CD4-positive, alpha-beta T cell treated with Interleukin-4 for 4 hours (primary cell): ENCODE measurements around the gene GPR68.

Source experiments
- DNase-seq: peaks from one replicate; pipeline ENCODE4 v3.0.0-alpha.2; 2020

The GPR68 gene, protein sequence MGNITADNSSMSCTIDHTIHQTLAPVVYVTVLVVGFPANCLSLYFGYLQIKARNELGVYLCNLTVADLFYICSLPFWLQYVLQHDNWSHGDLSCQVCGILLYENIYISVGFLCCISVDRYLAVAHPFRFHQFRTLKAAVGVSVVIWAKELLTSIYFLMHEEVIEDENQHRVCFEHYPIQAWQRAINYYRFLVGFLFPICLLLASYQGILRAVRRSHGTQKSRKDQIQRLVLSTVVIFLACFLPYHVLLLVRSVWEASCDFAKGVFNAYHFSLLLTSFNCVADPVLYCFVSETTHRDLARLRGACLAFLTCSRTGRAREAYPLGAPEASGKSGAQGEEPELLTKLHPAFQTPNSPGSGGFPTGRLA

GRCh38 chr14:91244501-91244901 is at the start of gene GPR68:
Gene GPR68 (minus strand): TSS chr14:91244704. CDS start chr14:91235050, 9,654 bp downstream.
- peak; percentile 30 for DNase-seq

GRCh38 chr14:91294153-91294552 is 49.6 kb upstream of the GPR68 start:
- no peak for DNase-seq

- no peak for DNase-seq
Measured at GRCh38 chr14:91293281-91293680, 48.8 kb upstream of the GPR68 start.

GRCh38 chr14:91292491-91292890 is 48.0 kb upstream of the GPR68 start:
- DNase-seq, result no peak

GRCh38 chr14:91291786-91292405 is 47.4 kb upstream of the GPR68 start:
- no peak for DNase-seq

GRCh38 chr14:91290986-91291385 is 46.5 kb upstream of the GPR68 start:
- DNase-seq, result no peak

- DNase-seq, result no peak
Measured at GRCh38 chr14:91289464-91289863, 45.0 kb upstream of the GPR68 start.

DNA sequence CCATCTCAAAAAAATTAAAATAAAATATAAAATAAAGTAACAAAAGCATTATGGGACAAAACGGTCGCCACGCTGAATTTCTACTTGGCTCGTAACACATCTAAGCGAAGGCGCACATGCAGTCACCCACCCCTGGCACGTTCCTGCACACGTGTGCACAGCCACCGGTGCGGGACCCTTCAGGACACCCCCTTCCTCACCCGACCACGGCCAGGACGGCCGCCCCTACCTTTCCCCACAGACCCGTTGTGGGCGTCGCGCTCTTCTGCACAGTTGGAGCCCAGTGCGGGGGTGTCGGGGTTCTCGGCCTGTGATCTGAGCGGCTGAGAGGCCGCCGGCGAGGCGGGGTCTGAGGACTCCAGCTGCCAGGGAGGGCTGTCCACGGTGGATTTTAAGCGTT is 44.4 kb upstream of the GPR68 start:
- no peak for DNase-seq

DNA sequence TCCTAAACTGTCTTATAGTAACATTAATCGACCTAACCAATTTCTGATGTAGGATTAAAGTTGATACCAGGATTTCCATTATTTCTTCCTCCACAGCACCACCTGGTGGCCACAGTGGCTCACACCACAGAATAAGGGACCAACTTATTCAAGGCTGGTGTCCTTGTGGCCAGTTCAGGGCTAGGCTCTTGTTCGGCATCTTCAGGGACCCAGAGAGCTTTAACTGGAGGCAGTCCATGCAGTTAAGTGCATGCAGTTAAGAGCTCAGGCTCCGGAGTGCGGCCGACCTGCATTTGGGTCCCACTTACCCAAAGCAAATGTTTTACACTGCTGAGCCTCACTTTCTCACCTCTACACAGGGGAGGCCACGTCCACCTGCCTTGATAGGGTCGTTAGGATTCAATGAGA is 42.0 kb upstream of the GPR68 start:
- peak; percentile 80 for DNase-seq

- no peak for DNase-seq
Measured at GRCh38 chr14:91284791-91285548, 40.5 kb upstream of the GPR68 start.

DNA sequence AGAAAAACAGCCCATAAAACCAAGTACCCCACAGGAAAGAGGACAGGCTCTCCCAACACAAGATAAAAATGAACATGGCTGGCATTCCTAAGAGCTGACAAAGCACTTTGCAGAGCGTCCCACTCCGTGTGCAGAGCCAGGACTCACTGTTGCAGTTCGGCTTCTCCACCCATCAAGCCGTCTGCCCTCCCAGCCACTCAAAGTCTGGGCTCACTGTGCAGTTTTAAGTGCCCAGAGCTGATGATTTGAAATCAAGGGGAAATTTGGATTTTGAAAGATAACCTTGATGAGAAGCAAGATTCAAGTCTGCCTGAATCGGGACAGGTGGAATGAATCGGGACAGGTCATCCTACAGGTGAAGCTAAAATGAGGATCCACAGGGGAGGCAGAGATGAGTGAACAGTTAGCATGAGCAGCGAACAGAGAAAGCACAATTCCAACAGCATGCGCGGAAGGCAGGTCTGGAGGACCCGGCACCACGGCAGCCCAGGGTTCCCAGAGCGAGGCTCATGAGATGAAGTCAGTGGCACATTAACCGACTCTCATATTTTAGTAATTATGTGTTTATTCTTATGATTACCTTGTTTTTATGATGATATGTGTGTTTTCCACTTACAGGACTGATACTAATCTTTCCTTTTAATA is 39.8 kb upstream of the GPR68 start:
- no peak for DNase-seq

DNA sequence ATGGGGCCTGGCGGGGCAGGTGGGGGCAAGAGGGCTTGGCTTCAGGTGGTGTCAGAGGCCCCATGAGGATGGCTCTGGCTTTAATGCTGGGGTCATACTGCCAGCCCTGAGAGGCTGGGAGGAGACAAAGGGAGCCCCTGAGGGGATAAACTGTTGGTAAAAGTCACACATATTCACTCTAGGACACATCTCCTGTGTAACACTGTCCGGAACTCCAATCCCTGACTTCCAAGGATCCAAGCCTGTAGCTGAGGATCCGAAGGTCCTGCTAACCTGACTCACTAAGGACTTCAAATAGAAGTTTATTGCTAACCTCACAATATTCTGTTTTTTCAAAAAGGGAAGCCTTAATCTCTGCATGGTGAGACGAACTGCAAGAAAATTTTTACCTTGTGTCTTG is 39.2 kb upstream of the GPR68 start:
- DNase-seq, result no peak

GRCh38 chr14:91282954-91283645 is 38.6 kb upstream of the GPR68 start:
- no peak for DNase-seq

DNA sequence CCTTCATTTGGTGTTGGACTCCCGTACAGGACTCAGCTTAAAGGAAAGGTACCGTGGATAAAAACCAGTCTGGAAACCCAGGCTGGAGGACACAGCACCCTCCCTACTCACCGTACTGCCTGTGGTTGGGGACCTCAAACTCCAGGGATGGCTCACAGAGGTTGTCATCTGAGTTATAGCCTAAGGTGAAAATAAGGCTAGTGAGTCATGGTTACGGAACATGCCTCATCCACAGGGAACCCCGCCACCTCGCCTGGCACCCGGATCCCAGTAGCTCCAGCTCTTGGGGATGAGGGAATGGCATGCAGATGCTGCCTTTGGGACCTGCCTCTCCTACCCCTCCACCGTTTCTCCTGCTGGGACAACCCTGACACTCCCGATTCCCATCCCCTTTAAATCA is 36.8 kb upstream of the GPR68 start:
- DNase-seq, result no peak

- no peak for DNase-seq
Measured at GRCh38 chr14:91280129-91280528, 35.6 kb upstream of the GPR68 start.

DNA sequence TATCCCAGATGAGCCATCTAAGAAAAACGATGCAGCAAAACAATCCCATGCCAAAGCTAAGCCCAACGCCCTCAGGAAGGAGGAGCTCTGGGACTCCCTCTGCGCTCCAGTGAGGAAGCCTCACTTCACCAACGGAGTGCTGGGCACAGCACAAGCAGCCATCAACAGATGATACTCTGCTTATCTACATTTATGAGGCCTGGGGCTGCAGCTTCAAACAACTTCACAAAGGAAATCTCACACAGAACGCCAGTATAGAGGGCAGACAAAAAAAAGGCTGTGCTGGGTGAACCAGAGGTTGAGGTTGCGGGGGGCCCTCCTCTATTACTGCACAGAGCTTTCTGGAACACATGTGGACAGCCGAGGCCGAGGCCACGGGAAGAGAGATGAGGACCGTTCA is 34.9 kb upstream of the GPR68 start:
- no peak for DNase-seq

DNA sequence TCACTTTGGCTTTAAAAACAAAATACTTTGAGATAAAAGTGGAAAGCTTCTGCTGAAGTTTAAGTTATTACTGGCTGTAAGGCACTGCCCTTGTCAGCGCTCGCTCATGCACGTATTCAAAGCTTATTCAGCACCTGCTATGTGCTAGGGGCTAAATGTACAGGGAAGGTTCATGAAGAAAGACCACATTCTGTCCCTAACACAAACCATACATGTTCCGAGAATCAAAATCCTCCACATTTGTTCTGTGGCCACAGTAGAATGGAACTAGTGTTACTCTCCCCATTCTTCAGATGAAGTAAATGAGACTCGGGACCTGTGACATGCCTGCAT is 33.8 kb upstream of the GPR68 start:
- DNase-seq, result no peak

GRCh38 chr14:91277546-91278382 is 33.3 kb upstream of the GPR68 start:
- DNase-seq, result no peak

DNA sequence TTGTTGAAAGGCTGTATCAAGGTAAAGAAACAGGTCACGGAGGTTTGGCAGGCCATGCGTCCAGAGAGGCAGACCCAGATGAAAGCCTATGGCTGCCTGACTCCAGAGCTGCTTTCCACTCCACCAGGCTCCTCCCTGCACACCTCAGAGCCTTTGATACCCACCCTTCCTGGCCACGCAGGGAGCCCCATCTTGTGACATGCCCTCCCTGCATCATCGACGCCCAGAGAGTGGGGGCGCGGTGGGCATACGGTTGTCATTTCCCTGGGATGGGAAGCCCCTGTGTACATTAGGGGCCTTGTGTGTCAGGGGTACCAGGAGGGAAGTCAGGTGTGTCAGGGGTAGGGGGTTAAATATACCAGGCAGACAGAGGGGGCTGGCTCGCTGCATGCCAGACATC is 30.3 kb upstream of the GPR68 start:
- no peak for DNase-seq

DNA sequence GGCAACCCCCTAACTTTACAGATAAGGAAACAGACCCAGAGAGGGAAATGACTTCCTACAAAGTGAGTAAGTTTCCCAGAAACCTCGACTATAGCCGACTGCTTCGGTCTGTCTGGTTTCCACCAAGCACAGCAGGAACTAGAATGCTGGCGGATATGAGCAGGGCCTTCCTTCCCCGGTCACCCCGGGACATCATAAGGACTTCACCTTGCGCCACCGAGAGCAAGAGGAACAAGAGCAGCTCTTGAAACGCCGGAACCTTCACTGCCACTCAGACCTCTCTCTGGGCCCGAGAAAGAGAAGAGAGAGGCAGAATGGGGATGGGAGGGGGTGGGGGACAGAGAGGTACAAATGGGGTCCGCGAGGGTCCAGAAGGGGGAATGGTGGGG is 29.4 kb upstream of the GPR68 start:
- DNase-seq, result no peak

DNA sequence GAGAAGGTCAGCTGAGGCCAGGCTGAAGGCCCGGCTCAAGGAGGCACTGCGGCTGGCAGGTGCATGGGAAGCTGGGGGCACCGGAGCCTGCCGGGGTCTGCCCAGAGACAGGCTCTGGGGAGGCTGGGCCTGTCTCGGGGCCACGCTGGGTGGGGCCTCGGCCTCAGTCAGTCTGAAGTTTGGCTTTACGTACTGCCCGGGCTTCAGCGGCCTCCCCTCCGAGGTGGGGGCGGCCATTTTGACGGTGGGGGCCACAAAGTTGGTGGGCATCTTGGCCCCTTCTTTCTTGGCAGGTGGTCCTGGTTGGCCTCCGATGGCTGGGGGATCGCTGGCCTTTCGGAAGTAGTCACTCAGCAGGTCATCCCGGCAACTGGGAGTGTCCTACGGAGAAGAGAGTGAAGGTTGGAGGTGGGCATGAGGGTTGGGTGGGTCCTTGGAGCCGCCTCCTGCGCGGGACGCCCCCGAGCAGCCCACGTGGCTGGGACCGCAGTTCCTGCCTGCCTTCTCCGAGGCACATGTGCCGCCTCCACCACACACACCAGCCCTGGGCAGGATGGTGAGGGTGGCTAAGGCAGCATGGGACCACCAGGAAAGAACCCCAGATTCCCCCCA is 28.9 kb upstream of the GPR68 start:
- no peak for DNase-seq
